DND-41 (cell line): ENCODE results near the gene DPM1.

Experiments used
- EZH2 ChIP-seq: IDR thresholded peaks from 3 replicates; pipeline ENCODE4 v1.6.1; 2012; ENCODE audit warnings: borderline replicate concordance, low read depth, mild to moderate bottlenecking, moderate library complexity, low read length, inconsistent platforms; ENCODE audit not compliant: severe bottlenecking
- TF ChIP-seq, protein P1 (sequence below): IDR thresholded peaks from 2 replicates; pipeline ENCODE4 v1.5.1; 2012; ENCODE audit warnings: borderline replicate concordance, low read length, moderate library complexity, mild to moderate bottlenecking; ENCODE audit not compliant: poor library complexity, severe bottlenecking; ENCODE audit errors: extremely low read depth

DNA sequence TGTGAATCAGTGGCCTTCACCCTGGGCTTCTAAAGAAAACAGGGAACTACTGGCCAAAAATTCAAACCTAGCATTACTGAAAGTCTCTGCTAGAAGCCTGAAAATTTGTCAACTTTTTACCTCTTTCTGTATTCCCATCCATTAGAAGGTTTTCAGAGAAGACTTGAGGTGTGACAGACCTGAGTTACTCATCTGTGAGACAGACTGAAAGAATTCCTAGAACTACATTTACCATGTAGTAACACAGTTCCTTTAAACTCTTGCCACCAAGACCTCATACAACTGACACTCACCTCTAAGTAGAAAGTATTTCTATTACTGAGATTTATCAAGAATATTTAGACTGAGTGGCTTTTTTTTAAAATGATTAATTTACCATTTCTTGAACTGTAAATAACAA lies 4.5 kb downstream of the DPM1 start:
- no peak for TF ChIP-seq EZH2
- TF ChIP-seq, protein P1, sequence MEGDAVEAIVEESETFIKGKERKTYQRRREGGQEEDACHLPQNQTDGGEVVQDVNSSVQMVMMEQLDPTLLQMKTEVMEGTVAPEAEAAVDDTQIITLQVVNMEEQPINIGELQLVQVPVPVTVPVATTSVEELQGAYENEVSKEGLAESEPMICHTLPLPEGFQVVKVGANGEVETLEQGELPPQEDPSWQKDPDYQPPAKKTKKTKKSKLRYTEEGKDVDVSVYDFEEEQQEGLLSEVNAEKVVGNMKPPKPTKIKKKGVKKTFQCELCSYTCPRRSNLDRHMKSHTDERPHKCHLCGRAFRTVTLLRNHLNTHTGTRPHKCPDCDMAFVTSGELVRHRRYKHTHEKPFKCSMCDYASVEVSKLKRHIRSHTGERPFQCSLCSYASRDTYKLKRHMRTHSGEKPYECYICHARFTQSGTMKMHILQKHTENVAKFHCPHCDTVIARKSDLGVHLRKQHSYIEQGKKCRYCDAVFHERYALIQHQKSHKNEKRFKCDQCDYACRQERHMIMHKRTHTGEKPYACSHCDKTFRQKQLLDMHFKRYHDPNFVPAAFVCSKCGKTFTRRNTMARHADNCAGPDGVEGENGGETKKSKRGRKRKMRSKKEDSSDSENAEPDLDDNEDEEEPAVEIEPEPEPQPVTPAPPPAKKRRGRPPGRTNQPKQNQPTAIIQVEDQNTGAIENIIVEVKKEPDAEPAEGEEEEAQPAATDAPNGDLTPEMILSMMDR, result no peak
